Naive thymus-derived CD4-positive, alpha-beta T cell (primary cell): ENCODE results near the gene RNF13. TPM values are rescaled to one million over a fixed set of nuclear protein-coding genes. Genes with fewer than 3 reads are reported as not detected.
"Not testable (repeated sequence)": the region's sequence is repeated elsewhere in the genome, so short reads cannot be mapped to it uniquely, and the experiment has no call there.

Source experiments
- ATAC-seq: fragments of 150-1000 bp; cut with Tn5 transposase; 2 replicates; pipeline ENCODE4 v1.10.0; 2021; ENCODE audit warnings: mild to moderate bottlenecking, moderate library complexity
- CTCF ChIA-PET: fragments of 350-600 bp; sonication (Branson Sonifier 250); formaldehyde crosslinking; loops from one replicate; lab custom pipeline; 2021; ENCODE audit warnings: antibody characterized with exemption; lab: Charles Lee
- POLR2A ChIA-PET: fragments of 350-600 bp; sonication (Branson Sonifier 250); formaldehyde crosslinking; loops from one replicate; lab custom pipeline; 2021; ENCODE audit warnings: antibody characterized with exemption, inconsistent platforms; lab: Charles Lee
- DNase-seq, 9 donors: peaks; one replicate each; pipeline versions ENCODE4 v3.0.0 to v3.0.0-alpha.2; 2020 to 2022; ENCODE audit warnings: mixed read lengths in 1 of 9
- H3K27ac ChIP-seq: one replicate; pipeline ENCODE4 v1.7.0; 2013; ENCODE audit warnings: mild to moderate bottlenecking, low read depth, low read length, moderate library complexity
- H3K27me3 ChIP-seq, 2 donors: one replicate each; pipeline ENCODE4 v1.7.0; 2013; ENCODE audit warnings: low read length in 2 of 2, mild to moderate bottlenecking in 2 of 2, moderate library complexity in 2 of 2; ENCODE audit not compliant: control insufficient read depth in 2 of 2, insufficient read depth in 2 of 2
- H3K36me3 ChIP-seq, 3 experiments: 1 replicate in 2 of 3; 2 replicates in 1 of 3; pipeline ENCODE4 v1.7.0; 2013; ENCODE audit warnings: low read length in 3 of 3, mild to moderate bottlenecking in 3 of 3, moderate library complexity in 1 of 3; ENCODE audit not compliant: insufficient read depth in 3 of 3, control insufficient read depth in 2 of 3
- H3K4me1 ChIP-seq, 2 donors: one replicate each; pipeline ENCODE4 v1.7.0; 2013; ENCODE audit warnings: low read length in 2 of 2, mild to moderate bottlenecking in 2 of 2, moderate library complexity in 1 of 2; ENCODE audit not compliant: control insufficient read depth in 2 of 2, insufficient read depth in 2 of 2
- H3K4me3 ChIP-seq: 2 replicates; pipeline ENCODE4 v1.7.0; 2013; ENCODE audit warnings: mild to moderate bottlenecking, low read length
- H3K9me3 ChIP-seq, 3 experiments: 1 replicate in 2 of 3; 2 replicates in 1 of 3; pipeline ENCODE4 v1.7.0; 2013; ENCODE audit warnings: low read length in 3 of 3; ENCODE audit not compliant: control insufficient read depth in 2 of 3
- H3K27ac Mint-ChIP-seq, 9 donors: one replicate each; pipeline ENCODE4 v1.8.0; 2020 to 2022; ENCODE audit warnings: mixed read lengths in 9 of 9, mild to moderate bottlenecking in 8 of 9, moderate library complexity in 5 of 9, inconsistent platforms in 2 of 9
- H3K27me3 Mint-ChIP-seq, 5 donors: one replicate each; pipeline ENCODE4 v1.8.0; 2021 to 2022; ENCODE audit warnings: mixed read lengths in 5 of 5, mild to moderate bottlenecking in 1 of 5
- H3K36me3 Mint-ChIP-seq, 5 donors: one replicate each; pipeline ENCODE4 v1.8.0; 2020 to 2022; ENCODE audit warnings: mixed read lengths in 5 of 5, mild to moderate bottlenecking in 3 of 5, inconsistent platforms in 1 of 5
- H3K4me1 Mint-ChIP-seq, 7 donors: one replicate each; pipeline ENCODE4 v1.8.0; 2020 to 2022; ENCODE audit warnings: mixed read lengths in 7 of 7, mild to moderate bottlenecking in 3 of 7, inconsistent platforms in 1 of 7
- H3K4me3 Mint-ChIP-seq, 10 donors: one replicate each; pipeline ENCODE4 v1.8.0; 2020 to 2022; ENCODE audit warnings: mild to moderate bottlenecking in 10 of 10, mixed read lengths in 10 of 10, moderate library complexity in 6 of 10, inconsistent platforms in 2 of 10
- H3K9me3 Mint-ChIP-seq, 11 donors: one replicate each; pipeline ENCODE4 v1.8.0; 2020 to 2022; ENCODE audit warnings: mixed read lengths in 11 of 11, mild to moderate bottlenecking in 4 of 11, inconsistent platforms in 1 of 11, moderate library complexity in 1 of 11
- intact Hi-C, 2 donors: fragments of 100-400 bp; cut with micrococcal nuclease; formaldehyde crosslinking; loops; one replicate each; pipeline ENCODE4 v1.15.1; 2023
- polyA plus RNA-seq, 2 donors: library from polyadenylated mRNA; unstranded; fragments of 300-500 nt; fragmentation: Illumina TruSeq; gene quantifications; one replicate each; pipeline ENCODE4 v1.2.3, GENCODE V29; 2021
- total RNA-seq, 6 experiments: library from RNA in 5 of 6; stranded (reverse) in 5 of 6; gene quantifications; 1 replicate in 5 of 6; 2 replicates in 1 of 6; pipeline ENCODE4 v1.2.3 and lab custom pipeline; 2021 to 2026

The RNF13 gene
- total and polyA plus RNA-seq, 7 experiments from 2014 or later = 41.2 to 131 (median 66.6) TPM

DNA sequence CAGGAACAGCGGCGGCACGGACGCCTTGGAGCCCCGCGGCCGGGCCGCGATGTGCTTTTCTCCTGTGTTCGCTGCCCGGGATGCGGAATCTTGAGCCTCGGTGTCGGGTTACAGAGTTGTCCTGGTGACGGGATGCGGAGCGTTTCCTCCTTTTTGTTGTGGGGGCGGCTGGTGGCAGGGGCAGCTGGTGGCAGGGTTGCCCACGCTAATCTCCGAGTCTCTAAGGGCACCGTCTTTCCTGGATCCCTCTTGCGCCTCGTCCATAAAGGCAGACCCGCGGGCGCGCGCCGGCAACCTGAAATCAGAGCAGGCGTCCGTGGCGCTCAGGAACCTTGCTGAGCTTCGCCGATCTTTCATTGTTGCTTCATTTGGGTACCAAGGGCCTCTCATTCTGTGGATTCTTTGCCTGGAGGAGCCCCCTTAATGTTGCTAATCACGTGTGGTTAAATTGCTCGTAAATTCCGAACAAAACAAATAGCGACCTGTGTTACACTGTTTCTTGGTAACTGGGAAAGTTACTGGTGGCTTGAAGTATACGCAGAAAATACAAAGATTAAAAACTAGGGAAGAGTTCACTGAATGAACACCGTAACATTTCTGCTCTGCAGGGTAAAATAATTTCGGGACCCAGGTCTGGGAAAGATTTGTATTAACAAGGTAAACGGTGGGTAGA, 158.5 kb downstream of the RNF13 start:
- peaks cover 0 to 5% of the 10 kb centered on the region in 2 donors for H3K27me3 ChIP-seq
- H3K36me3 ChIP-seq = no peaks in the 10 kb centered on the region
- ChIA-PET CTCF (interaction anchor here (0.8 to 0.9 kb wide), 2 partner anchors 14 to 213 kb away, joined by 3 read pairs; no protein-coding TSS in a partner anchor), POLR2A (interaction anchor here (1.2 kb wide), 1 partner anchor 435 kb away, joined by 5 read pairs; no protein-coding TSS in a partner anchor)
- DNase-seq (peak in 7 of 9 donors; percentile 25 to 38 (median 35)), ATAC-seq (no peak)
- Mint-ChIP-seq H3K27me3 (peaks cover 6 to 69% (median 35%) of the 10 kb centered on the region in 5 donors), H3K9me3 (peaks cover 0 to 3% (median 0%) of the 10 kb centered on the region in 11 donors), H3K4me1 (peaks cover 16 to 26% (median 22%) of the 10 kb centered on the region in 7 donors), H3K27ac (peak overlapping the region in 8 of 9 donors; percentile 76 to 95 (median 84)), H3K36me3 (no peaks in the 10 kb centered on the region), H3K4me3 (peak overlapping the region; percentile 88 to 98 (median 94))
- intact Hi-C loops = loop anchor here (2.0 to 10.0 kb wide), 7 partner anchors 159 to 733 kb away; partner anchors contain the start of genes ERICH6 (in 2 of the 2), COMMD2 (in 1 of the 2), RNF13 (in 1 of the 2) and SELENOT (in 1 of the 2)
- H3K27ac ChIP-seq = no peak overlapping the region
- H3K9me3 ChIP-seq = no peaks in the 10 kb centered on the region
- peaks cover 0 to 4% of the 10 kb centered on the region in 2 donors for H3K4me1 ChIP-seq
- peak overlapping the region; percentile 39 for H3K4me3 ChIP-seq

DNA sequence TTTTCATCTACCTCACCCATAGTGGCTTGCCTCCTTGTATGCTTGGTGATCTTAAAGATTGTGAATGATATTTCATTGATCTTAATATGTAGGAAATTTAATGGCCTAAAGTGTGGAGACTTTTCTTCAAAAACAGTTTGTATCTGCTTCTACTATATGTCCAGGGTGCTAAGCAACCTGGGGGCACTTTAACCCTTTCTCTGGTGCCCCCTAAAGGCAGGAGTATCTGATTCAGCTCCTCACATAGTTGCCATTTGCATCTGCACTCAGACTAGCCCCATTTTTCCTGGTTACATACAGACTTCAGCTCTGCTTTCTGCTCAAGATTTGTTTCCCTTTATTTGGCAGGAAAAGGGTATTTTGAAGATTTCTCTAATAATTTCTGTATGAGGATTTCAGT, 162.9 kb downstream of the RNF13 start:
- H3K27ac Mint-ChIP-seq = peak overlapping the region in 1 of 9 donors; percentile 0
- no peaks in the 10 kb centered on the region for H3K9me3 ChIP-seq
- peaks cover 0 to 3% (median 0%) of the 10 kb centered on the region in 11 donors for H3K9me3 Mint-ChIP-seq
- POLR2A ChIA-PET = no interaction called here
- peaks cover 0 to 11% (median 8%) of the 10 kb centered on the region in 7 donors for H3K4me1 Mint-ChIP-seq
- no peaks in the 10 kb centered on the region for H3K36me3 Mint-ChIP-seq
- no peak overlapping the region for H3K27ac ChIP-seq
- DNase-seq (no peak), ATAC-seq (no peak)
- CTCF ChIA-PET = interaction anchor here (0.9 kb wide), 1 partner anchor 10 kb away, joined by 3 read pairs; no protein-coding TSS in a partner anchor
- intact Hi-C loops = loop anchor here in 1 of 2 donors (10.0 kb wide), 2 partner anchors 429 to 729 kb away; partner anchors contain the start of genes ERICH6 and TSC22D2
- no peaks in the 10 kb centered on the region for H3K4me1 ChIP-seq
- peaks cover 6 to 73% (median 36%) of the 10 kb centered on the region in 5 donors for H3K27me3 Mint-ChIP-seq
- peaks cover 0 to 5% of the 10 kb centered on the region in 2 donors for H3K27me3 ChIP-seq
- H3K4me3 Mint-ChIP-seq = no peak overlapping the region
- no peak overlapping the region for H3K4me3 ChIP-seq
- H3K36me3 ChIP-seq = no peaks in the 10 kb centered on the region

GRCh38 chr3:149977386-149977785, 164.4 kb downstream of the RNF13 start:
- H3K27ac Mint-ChIP-seq = no peak overlapping the region
- no peak for ATAC-seq
- H3K4me3 ChIP-seq = no peak overlapping the region
- no peak for DNase-seq
- POLR2A ChIA-PET = no interaction called here
- no peaks in the 10 kb centered on the region for H3K4me1 ChIP-seq
- H3K27me3 Mint-ChIP-seq = peaks cover 0 to 61% (median 26%) of the 10 kb centered on the region in 5 donors
- H3K27ac ChIP-seq = no peak overlapping the region
- intact Hi-C loops = loop anchor here in 1 of 2 donors (10.0 kb wide), 2 partner anchors 427 to 727 kb away; partner anchors contain the start of genes ERICH6 and TSC22D2
- no peaks in the 10 kb centered on the region for H3K9me3 Mint-ChIP-seq
- no peaks in the 10 kb centered on the region for H3K27me3 ChIP-seq
- H3K36me3 Mint-ChIP-seq = no peaks in the 10 kb centered on the region
- H3K4me3 Mint-ChIP-seq = no peak overlapping the region
- H3K4me1 Mint-ChIP-seq = peaks cover 0 to 3% (median 0%) of the 10 kb centered on the region in 7 donors
- no peaks in the 10 kb centered on the region for H3K9me3 ChIP-seq
- CTCF ChIA-PET = interaction anchor here (1.2 kb wide), 1 partner anchor 10 kb away, joined by 3 read pairs; no protein-coding TSS in a partner anchor
- H3K36me3 ChIP-seq = no peaks in the 10 kb centered on the region

- H3K4me1 ChIP-seq, H3K36me3 Mint-ChIP-seq, H3K4me3 Mint-ChIP-seq, H3K27ac ChIP-seq, CTCF ChIA-PET, H3K36me3 ChIP-seq, H3K27ac Mint-ChIP-seq, POLR2A ChIA-PET, DNase-seq, H3K27me3 ChIP-seq, intact Hi-C loops, H3K4me1 Mint-ChIP-seq, H3K9me3 Mint-ChIP-seq, H3K9me3 ChIP-seq, H3K4me3 ChIP-seq: not testable (repeated sequence)
- ATAC-seq = peak; percentile 65
- peaks cover 0 to 24% (median 15%) of the 10 kb centered on the region in 5 donors for H3K27me3 Mint-ChIP-seq
Observed at GRCh38 chr3:149981979-149982378, 169.0 kb downstream of the RNF13 start.

DNA sequence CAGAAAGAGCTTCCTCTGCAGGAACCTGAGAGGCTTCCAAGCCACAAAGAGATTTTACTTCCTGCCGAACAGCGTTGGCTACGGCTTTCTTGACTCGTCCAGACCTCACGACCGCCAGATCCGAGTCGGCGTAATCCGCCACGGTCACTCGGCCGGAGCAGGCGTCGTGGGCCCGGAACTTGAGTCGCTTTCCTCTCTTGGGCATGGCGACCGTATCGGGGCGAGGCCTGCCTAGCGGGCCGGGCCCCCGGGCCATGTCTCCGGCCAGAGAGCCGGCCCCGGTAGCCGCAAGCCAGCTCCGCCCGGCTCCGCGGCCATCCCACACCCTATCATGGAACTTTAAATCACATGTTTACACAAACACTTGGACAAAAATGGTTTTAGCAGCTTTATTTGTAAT, 170.0 kb downstream of the RNF13 start:
- H3K4me1 Mint-ChIP-seq, H3K27ac Mint-ChIP-seq, H3K9me3 Mint-ChIP-seq, H3K27ac ChIP-seq, H3K36me3 ChIP-seq, H3K36me3 Mint-ChIP-seq, H3K4me3 ChIP-seq, DNase-seq, intact Hi-C loops, ATAC-seq, H3K9me3 ChIP-seq, H3K4me1 ChIP-seq, H3K27me3 ChIP-seq, POLR2A ChIA-PET, H3K4me3 Mint-ChIP-seq: not testable (repeated sequence)
- peaks cover 0 to 24% (median 15%) of the 10 kb centered on the region in 5 donors for H3K27me3 Mint-ChIP-seq
- CTCF ChIA-PET = interaction anchor here (0.6 to 1.1 kb wide), 2 partner anchors 248 to 531 kb away, joined by 3 to 4 read pairs; no protein-coding TSS in a partner anchor

GRCh38 chr3:149983628-149984027, 170.6 kb downstream of the RNF13 start:
- Mint-ChIP-seq H3K9me3 (no peaks in the 10 kb centered on the region), H3K27me3 (peaks cover 0 to 30% (median 17%) of the 10 kb centered on the region in 5 donors), H3K4me1 (no peaks in the 10 kb centered on the region), H3K4me3 (no peak overlapping the region), H3K27ac (no peak overlapping the region), H3K36me3 (no peaks in the 10 kb centered on the region)
- no peak overlapping the region for H3K27ac ChIP-seq
- CTCF ChIA-PET = interaction anchor here (1.1 kb wide), 1 partner anchor 248 kb away, joined by 4 read pairs; no protein-coding TSS in a partner anchor
- DNase-seq (no peak), ATAC-seq (no peak)
- peaks cover 0 to 2% of the 10 kb centered on the region in 2 donors for H3K27me3 ChIP-seq
- POLR2A ChIA-PET = no interaction called here
- no peaks in the 10 kb centered on the region for H3K4me1 ChIP-seq
- H3K36me3 ChIP-seq = no peaks in the 10 kb centered on the region
- no peak overlapping the region for H3K4me3 ChIP-seq
- intact Hi-C loops = no loop called here
- H3K9me3 ChIP-seq = no peaks in the 10 kb centered on the region
